ENCODE data around the gene ACMSD. TPM values are rescaled to one million over a fixed set of nuclear protein-coding genes. Genes with fewer than 3 reads are reported as not detected.
"Not testable (repeated sequence)": the region's sequence is repeated elsewhere in the genome, so short reads cannot be mapped to it uniquely, and the experiment has no call there.

The ACMSD gene
- polyA plus RNA-seq, 1 experiment: not detected

GRCh38 chr2:134900151-134900550 is 61.7 kb downstream of the ACMSD start:
- H3K27ac ChIP-seq (ENCODE audit: low read depth, low read length): no peak overlapping the region
- DNase-seq (ENCODE audit: low read depth, low spot score): no peak
- no peak overlapping the region for H3K4me3 ChIP-seq (ENCODE audit: low read depth, low read length)
- POLR2A ChIA-PET: no interaction called here
- CTCF ChIA-PET: interaction anchor here (1.0 to 2.2 kb wide), 2 partner anchors 102 to 449 kb away, joined by 3 to 8 read pairs; no protein-coding TSS in a partner anchor
- H3K27me3 ChIP-seq (ENCODE audit: control insufficient read depth, insufficient read depth, low read length): no peaks in the 10 kb centered on the region
- no peaks in the 10 kb centered on the region for H3K9me3 ChIP-seq (ENCODE audit: control insufficient read depth, insufficient read depth, low read length)
- TF ChIP-seq CTCF (IDR thresholded peaks at IDR 0.05; ENCODE audit: low read depth, low read length): no peak

- H3K9me3 ChIP-seq (ENCODE audit: control insufficient read depth, insufficient read depth, low read length); DNase-seq (ENCODE audit: low read depth, low spot score); H3K27me3 ChIP-seq (ENCODE audit: control insufficient read depth, insufficient read depth, low read length); POLR2A ChIA-PET; H3K4me3 ChIP-seq (ENCODE audit: low read depth, low read length); H3K27ac ChIP-seq (ENCODE audit: low read depth, low read length): not testable (repeated sequence)
- CTCF ChIA-PET: interaction anchor here (0.6 kb wide), 1 partner anchor 112 kb away, joined by 3 read pairs; no protein-coding TSS in a partner anchor
Observed at GRCh38 chr2:134903701-134904100, 65.3 kb downstream of the ACMSD start.

GRCh38 chr2:134905168-134905567 is 66.8 kb downstream of the ACMSD start:
- ChIA-PET POLR2A (no interaction called here), CTCF (no interaction called here)
- Histone ChIP-seq H3K4me3 (ENCODE audit: low read depth, low read length) (no peak overlapping the region), H3K27ac (ENCODE audit: low read depth, low read length) (no peak overlapping the region), H3K9me3 (ENCODE audit: control insufficient read depth, insufficient read depth, low read length) (no peaks in the 10 kb centered on the region), H3K27me3 (ENCODE audit: control insufficient read depth, insufficient read depth, low read length) (no peaks in the 10 kb centered on the region)
- TF ChIP-seq CTCF (IDR thresholded peaks at IDR 0.05; ENCODE audit: low read depth, low read length): no peak
- no peak for DNase-seq (ENCODE audit: low read depth, low spot score)

- Histone ChIP-seq H3K4me3 (ENCODE audit: low read depth, low read length) (no peak overlapping the region), H3K9me3 (ENCODE audit: control insufficient read depth, insufficient read depth, low read length) (no peaks in the 10 kb centered on the region), H3K27me3 (ENCODE audit: control insufficient read depth, insufficient read depth, low read length) (no peaks in the 10 kb centered on the region), H3K27ac (ENCODE audit: low read depth, low read length) (no peak overlapping the region)
- ChIA-PET CTCF (interaction anchor here (1.3 kb wide), 1 partner anchor 456 kb away, joined by 5 read pairs; no protein-coding TSS in a partner anchor), POLR2A (no interaction called here)
- TF ChIP-seq CTCF (IDR thresholded peaks at IDR 0.05; ENCODE audit: low read depth, low read length): no peak
- no peak for DNase-seq (ENCODE audit: low read depth, low spot score)
Observed at GRCh38 chr2:134906726-134907125, 68.3 kb downstream of the ACMSD start.

GRCh38 chr2:134907441-134908116 is 69.2 kb downstream of the ACMSD start:
- H3K27me3 ChIP-seq (ENCODE audit: control insufficient read depth, insufficient read depth, low read length); DNase-seq (ENCODE audit: low read depth, low spot score); H3K27ac ChIP-seq (ENCODE audit: low read depth, low read length); H3K9me3 ChIP-seq (ENCODE audit: control insufficient read depth, insufficient read depth, low read length); POLR2A ChIA-PET; CTCF ChIA-PET; H3K4me3 ChIP-seq (ENCODE audit: low read depth, low read length): not testable (repeated sequence)

GRCh38 chr2:134910763-134911399 is 72.5 kb downstream of the ACMSD start:
- ChIA-PET POLR2A (no interaction called here), CTCF (no interaction called here)
- Histone ChIP-seq H3K27ac (ENCODE audit: low read depth, low read length) (no peak overlapping the region), H3K27me3 (ENCODE audit: control insufficient read depth, insufficient read depth, low read length) (no peaks in the 10 kb centered on the region), H3K4me3 (ENCODE audit: low read depth, low read length) (no peak overlapping the region), H3K9me3 (ENCODE audit: control insufficient read depth, insufficient read depth, low read length) (no peaks in the 10 kb centered on the region; the same call in 1 of the 2 replicates)
- DNase-seq (ENCODE audit: low read depth, low spot score): no peak
- TF ChIP-seq CTCF (IDR thresholded peaks at IDR 0.05; ENCODE audit: low read depth, low read length): no peak
